Ishikawa (cell line): Measurements from ENCODE around the gene BMP2K.

Experiments used
- CEBPB ChIP-seq: IDR thresholded peaks from 2 replicates; pipeline ENCODE4 v1.6.1; 2012
- CREB1 ChIP-seq: IDR thresholded peaks from 2 replicates; pipeline ENCODE4 v1.6.1; 2012; ENCODE audit warnings: low read depth
- EGR1 ChIP-seq: IDR thresholded peaks from 2 replicates; pipeline ENCODE4 v1.6.1; 2012
- EP300 ChIP-seq: IDR thresholded peaks from 2 replicates; pipeline ENCODE4 v1.6.1; 2012; ENCODE audit warnings: borderline replicate concordance
- FOXM1 ChIP-seq: IDR thresholded peaks from 2 replicates; pipeline ENCODE4 v1.6.1; 2012; ENCODE audit warnings: low read depth, borderline replicate concordance
- NFIC ChIP-seq: IDR thresholded peaks from 2 replicates; pipeline ENCODE4 v1.6.1; 2012
- RAD21 ChIP-seq: IDR thresholded peaks from 2 replicates; pipeline ENCODE4 v1.6.1; 2012; ENCODE audit warnings: low read depth
- TAF1 ChIP-seq: IDR thresholded peaks from 2 replicates; pipeline ENCODE4 v1.6.1; 2012; ENCODE audit warnings: low read depth, mild to moderate bottlenecking
- TCF12 ChIP-seq: IDR thresholded peaks from 2 replicates; pipeline ENCODE4 v1.6.1; 2012; ENCODE audit warnings: low read depth
- TEAD4 ChIP-seq: IDR thresholded peaks from 2 replicates; pipeline ENCODE4 v1.6.1; 2012
- YY1 ChIP-seq: IDR thresholded peaks from 2 replicates; pipeline ENCODE4 v1.6.1; 2012; ENCODE audit warnings: low read depth
- ZBTB7A ChIP-seq: IDR thresholded peaks from 2 replicates; pipeline ENCODE4 v1.6.1; 2012; ENCODE audit warnings: low read depth
- TF ChIP-seq, protein P1 (sequence below): IDR thresholded peaks from 2 replicates; pipeline ENCODE4 v1.6.1; 2012; ENCODE audit warnings: low read depth, mild to moderate bottlenecking
- TF ChIP-seq, protein P2 (sequence below): IDR thresholded peaks from 2 replicates; pipeline ENCODE4 v1.6.1; 2012
- TF ChIP-seq, protein P3 (sequence below): IDR thresholded peaks from 2 replicates; pipeline ENCODE4 v1.6.1; 2012

Gene BMP2K

DNA sequence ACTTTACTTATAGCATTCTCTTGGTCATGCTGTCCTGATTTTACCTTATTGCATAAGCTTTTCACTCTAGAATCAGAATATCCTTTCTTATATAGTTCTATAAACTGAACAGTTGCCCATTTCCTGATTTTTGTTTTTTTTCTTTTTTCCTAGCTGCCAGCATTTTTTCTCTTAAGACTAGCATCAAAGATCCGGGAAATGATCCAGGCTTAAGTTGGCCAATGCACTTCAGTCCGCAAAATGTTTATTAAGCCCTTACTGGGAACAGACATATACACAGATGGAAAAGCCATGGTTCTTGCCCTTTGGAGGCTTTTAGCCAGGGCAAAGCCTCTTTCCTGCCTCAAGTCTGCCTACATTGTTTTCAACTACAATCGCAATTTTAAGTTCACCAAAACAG is 10.1 kb upstream of the BMP2K start:
- TF ChIP-seq EP300: no peak
- no peak for TF ChIP-seq CEBPB
- TF ChIP-seq, protein P1, sequence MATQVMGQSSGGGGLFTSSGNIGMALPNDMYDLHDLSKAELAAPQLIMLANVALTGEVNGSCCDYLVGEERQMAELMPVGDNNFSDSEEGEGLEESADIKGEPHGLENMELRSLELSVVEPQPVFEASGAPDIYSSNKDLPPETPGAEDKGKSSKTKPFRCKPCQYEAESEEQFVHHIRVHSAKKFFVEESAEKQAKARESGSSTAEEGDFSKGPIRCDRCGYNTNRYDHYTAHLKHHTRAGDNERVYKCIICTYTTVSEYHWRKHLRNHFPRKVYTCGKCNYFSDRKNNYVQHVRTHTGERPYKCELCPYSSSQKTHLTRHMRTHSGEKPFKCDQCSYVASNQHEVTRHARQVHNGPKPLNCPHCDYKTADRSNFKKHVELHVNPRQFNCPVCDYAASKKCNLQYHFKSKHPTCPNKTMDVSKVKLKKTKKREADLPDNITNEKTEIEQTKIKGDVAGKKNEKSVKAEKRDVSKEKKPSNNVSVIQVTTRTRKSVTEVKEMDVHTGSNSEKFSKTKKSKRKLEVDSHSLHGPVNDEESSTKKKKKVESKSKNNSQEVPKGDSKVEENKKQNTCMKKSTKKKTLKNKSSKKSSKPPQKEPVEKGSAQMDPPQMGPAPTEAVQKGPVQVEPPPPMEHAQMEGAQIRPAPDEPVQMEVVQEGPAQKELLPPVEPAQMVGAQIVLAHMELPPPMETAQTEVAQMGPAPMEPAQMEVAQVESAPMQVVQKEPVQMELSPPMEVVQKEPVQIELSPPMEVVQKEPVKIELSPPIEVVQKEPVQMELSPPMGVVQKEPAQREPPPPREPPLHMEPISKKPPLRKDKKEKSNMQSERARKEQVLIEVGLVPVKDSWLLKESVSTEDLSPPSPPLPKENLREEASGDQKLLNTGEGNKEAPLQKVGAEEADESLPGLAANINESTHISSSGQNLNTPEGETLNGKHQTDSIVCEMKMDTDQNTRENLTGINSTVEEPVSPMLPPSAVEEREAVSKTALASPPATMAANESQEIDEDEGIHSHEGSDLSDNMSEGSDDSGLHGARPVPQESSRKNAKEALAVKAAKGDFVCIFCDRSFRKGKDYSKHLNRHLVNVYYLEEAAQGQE: no peak
- TF ChIP-seq RAD21: no peak
- no peak for TF ChIP-seq TAF1
- no peak for TF ChIP-seq CREB1
- TF ChIP-seq, protein P2, sequence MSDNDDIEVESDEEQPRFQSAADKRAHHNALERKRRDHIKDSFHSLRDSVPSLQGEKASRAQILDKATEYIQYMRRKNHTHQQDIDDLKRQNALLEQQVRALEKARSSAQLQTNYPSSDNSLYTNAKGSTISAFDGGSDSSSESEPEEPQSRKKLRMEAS: no peak

DNA sequence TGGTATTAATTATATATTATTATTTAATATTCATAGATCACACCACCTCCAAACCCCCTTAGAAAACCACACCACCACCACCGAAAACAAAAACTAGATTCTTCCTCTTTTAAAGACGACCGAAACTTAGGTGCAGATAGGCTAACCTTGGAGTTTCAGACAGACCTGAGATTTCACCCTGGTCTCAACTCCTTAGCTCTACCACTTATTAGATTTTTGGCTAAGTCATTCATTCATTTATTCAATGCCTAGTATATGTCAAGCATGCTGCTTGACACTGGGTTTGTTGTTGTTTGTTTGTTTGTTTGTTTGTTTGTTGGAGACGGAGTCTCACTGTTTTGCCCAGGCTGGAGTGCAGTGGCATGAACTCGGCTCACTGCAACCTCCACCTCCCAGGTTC is 9.5 kb upstream of the BMP2K start:
- TF ChIP-seq YY1: no peak
- TF ChIP-seq NFIC: no peak
- no peak for TF ChIP-seq TEAD4
- no peak for TF ChIP-seq EP300

DNA sequence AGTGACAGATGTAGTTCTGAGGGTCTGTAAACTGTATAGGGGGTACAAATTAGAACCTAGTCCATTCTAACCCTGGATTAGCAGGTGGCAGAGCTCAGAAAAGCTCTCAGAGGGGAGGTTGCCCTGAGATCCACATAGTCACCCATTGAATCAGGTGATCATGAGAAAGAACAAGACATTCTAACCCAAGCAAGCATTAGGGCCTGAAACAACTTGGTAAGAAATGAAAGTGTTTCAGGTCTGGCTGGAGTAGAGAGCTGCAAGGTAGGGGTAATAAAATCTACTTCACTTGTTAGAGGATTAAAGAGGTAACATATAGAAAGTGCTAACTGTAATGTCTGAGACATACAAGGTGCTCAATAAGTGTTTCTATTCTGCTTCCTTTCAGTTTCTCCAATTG is 8.8 kb upstream of the BMP2K start:
- TF ChIP-seq CREB1 (no peak), EGR1 (no peak), TAF1 (no peak), TEAD4 (no peak), ZBTB7A (no peak), EP300 (no peak), NFIC (no peak), RAD21 (no peak), FOXM1 (no peak), CEBPB (no peak), YY1 (no peak), TCF12 (no peak)
- TF ChIP-seq, protein P3, sequence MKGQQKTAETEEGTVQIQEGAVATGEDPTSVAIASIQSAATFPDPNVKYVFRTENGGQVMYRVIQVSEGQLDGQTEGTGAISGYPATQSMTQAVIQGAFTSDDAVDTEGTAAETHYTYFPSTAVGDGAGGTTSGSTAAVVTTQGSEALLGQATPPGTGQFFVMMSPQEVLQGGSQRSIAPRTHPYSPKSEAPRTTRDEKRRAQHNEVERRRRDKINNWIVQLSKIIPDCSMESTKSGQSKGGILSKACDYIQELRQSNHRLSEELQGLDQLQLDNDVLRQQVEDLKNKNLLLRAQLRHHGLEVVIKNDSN: no peak
- TF ChIP-seq, protein P2: no peak
- TF ChIP-seq, protein P1: no peak

DNA sequence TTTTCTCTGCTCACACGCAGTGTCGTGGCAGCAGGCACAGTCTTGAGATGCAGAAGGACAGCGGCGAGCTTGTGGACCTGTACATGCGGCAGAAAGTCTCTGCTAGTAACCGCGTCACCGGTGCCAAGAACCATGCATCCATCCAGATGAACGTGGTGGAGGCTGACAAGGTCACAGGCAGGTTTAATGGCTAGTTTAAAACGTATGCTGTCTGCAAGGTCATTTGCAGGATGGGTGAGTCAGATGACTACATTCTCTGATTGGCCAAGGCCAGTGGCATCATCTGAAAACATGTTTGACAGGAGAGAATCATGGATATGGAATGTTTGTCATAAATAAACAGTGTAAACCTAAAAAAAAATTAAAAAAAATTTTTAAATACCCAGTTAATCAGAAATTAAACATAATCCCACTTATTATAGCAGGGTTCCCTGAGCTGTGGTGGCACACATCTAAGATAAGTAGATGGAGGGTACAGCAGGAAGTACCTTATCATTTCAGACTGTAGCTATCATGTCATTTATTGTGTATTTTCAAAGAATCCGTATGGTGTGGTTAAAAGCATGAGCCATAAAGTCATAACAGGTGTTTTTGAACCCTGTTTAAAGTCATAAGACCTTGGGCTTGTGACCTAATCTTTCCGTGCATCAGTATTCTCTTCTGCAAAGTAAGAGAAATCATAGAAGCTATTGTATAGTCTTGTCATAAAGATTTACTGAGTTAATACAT is 7.5 kb upstream of the BMP2K start:
- TF ChIP-seq, protein P1: no peak
- TF ChIP-seq TCF12 (no peak), ZBTB7A (no peak), YY1 (no peak), EP300 (no peak), TAF1 (no peak), NFIC (no peak), FOXM1 (no peak), TEAD4 (no peak), RAD21 (no peak), CREB1 (no peak), CEBPB (no peak), EGR1 (no peak)
- TF ChIP-seq, protein P3: no peak
- TF ChIP-seq, protein P2: no peak
